SK-N-SH treated with all-trans-retinoic acid at 6 μM for 48 hours (cell line): ENCODE results near the gene CBL.

ENCODE experiments used
- ATAC-seq: fragments of 200-7000 bp; cut with Tn5 transposase; 3 replicates; pipeline ENCODE4 v1.9.1; 2020; ENCODE audit warnings: mild to moderate bottlenecking, moderate library complexity
- BACH2 ChIP-seq: fragments of 250-450 bp; sonication (Bioruptor Pico); IDR thresholded peaks from 2 replicates; pipeline ENCODE4 v1.9.0; 2021; ENCODE audit warnings: mild to moderate bottlenecking, borderline replicate concordance
- CREB5 ChIP-seq: fragments of 250-450 bp; sonication (Bioruptor Pico); IDR thresholded peaks from 2 replicates; pipeline ENCODE4 v1.5.1; 2020; ENCODE audit warnings: low read depth, mild to moderate bottlenecking, moderate library complexity
- CSDC2 ChIP-seq: fragments of 250-450 bp; sonication (Bioruptor Pico); IDR thresholded peaks from 2 replicates; pipeline ENCODE4 v1.5.0; 2020; ENCODE audit warnings: mild to moderate bottlenecking, moderate library complexity
- ESRRG ChIP-seq: fragments of 250-450 bp; sonication (Bioruptor Pico); IDR thresholded peaks from 2 replicates; pipeline ENCODE4 v1.6.1; 2021; ENCODE audit warnings: mild to moderate bottlenecking
- GLIS3 ChIP-seq: fragments of 250-450 bp; sonication (Bioruptor Pico); IDR thresholded peaks from 2 replicates; pipeline ENCODE4 v1.5.0; 2020; ENCODE audit warnings: mild to moderate bottlenecking, moderate library complexity
- ISL1 ChIP-seq: fragments of 250-450 bp; sonication (Bioruptor Pico); IDR thresholded peaks from 2 replicates; pipeline ENCODE4 v2.1.2; 2022; ENCODE audit warnings: mild to moderate bottlenecking, moderate library complexity
- OSR1 ChIP-seq: fragments of 250-450 bp; sonication (Bioruptor Pico); IDR thresholded peaks from 2 replicates; pipeline ENCODE4 v1.8.0; 2022; ENCODE audit warnings: moderate library complexity, mild to moderate bottlenecking, inconsistent platforms
- PPARA ChIP-seq: fragments of 250-450 bp; sonication (Bioruptor Pico); IDR thresholded peaks from 2 replicates; pipeline ENCODE4 v1.5.0; 2020; ENCODE audit warnings: mild to moderate bottlenecking, borderline replicate concordance
- SNAI2 ChIP-seq: fragments of 250-450 bp; sonication (Bioruptor Pico); IDR thresholded peaks from 2 replicates; pipeline ENCODE4 v1.5.0; 2020; ENCODE audit warnings: mild to moderate bottlenecking, moderate library complexity
- TOX ChIP-seq: fragments of 250-450 bp; sonication (Bioruptor Pico); IDR thresholded peaks from 2 replicates; pipeline ENCODE4 v1.8.0; 2021; ENCODE audit warnings: mild to moderate bottlenecking, moderate library complexity, borderline replicate concordance
- ZFP3 ChIP-seq: fragments of 250-450 bp; sonication (Bioruptor Pico); IDR thresholded peaks from 2 replicates; pipeline ENCODE4 v1.5.0; 2020; ENCODE audit warnings: mild to moderate bottlenecking, moderate library complexity
- ZFP30 ChIP-seq: fragments of 450-650 bp; formaldehyde crosslinking; IDR thresholded peaks from 2 replicates; pipeline ENCODE4 v1.5.0; 2022; ENCODE audit warnings: mild to moderate bottlenecking, moderate library complexity
- ZNF565 ChIP-seq: fragments of 450-650 bp; formaldehyde crosslinking; conservative IDR thresholded peaks from 2 replicates; pipeline ENCODE4 v1.5.0; 2020; ENCODE audit warnings: low read depth, mild to moderate bottlenecking, moderate library complexity
- ZNF8 ChIP-seq: fragments of 450-650 bp; formaldehyde crosslinking; IDR thresholded peaks from 2 replicates; pipeline ENCODE4 v1.5.0; 2020; ENCODE audit warnings: mild to moderate bottlenecking, moderate library complexity
- TF ChIP-seq, protein P1 (sequence below): fragments of 250-450 bp; sonication (Bioruptor Pico); IDR thresholded peaks from 2 replicates; pipeline ENCODE4 v1.8.0; 2021; ENCODE audit warnings: low read depth, mild to moderate bottlenecking, moderate library complexity, borderline replicate concordance
- TF ChIP-seq, protein P2 (sequence below): fragments of 250-450 bp; sonication (Bioruptor Pico); IDR thresholded peaks from 2 replicates; pipeline ENCODE4 v1.5.0; 2020; ENCODE audit warnings: mild to moderate bottlenecking, moderate library complexity
- TF ChIP-seq, protein P3 (sequence below): fragments of 250-450 bp; sonication (Bioruptor Pico); IDR thresholded peaks from 2 replicates; pipeline ENCODE4 v1.8.0; 2020; ENCODE audit warnings: mild to moderate bottlenecking, moderate library complexity, borderline replicate concordance
- TF ChIP-seq, protein P4 (sequence below): fragments of 250-450 bp; sonication (Bioruptor Pico); IDR thresholded peaks from 2 replicates; pipeline ENCODE4 v1.5.1; 2021; ENCODE audit warnings: mild to moderate bottlenecking, moderate library complexity

CBL gene

GRCh38 chr11:119229741-119230140 lies 23.6 kb downstream of the CBL start:
- TF ChIP-seq ESRRG (CRISPR knock-in tag) (no peak), ZFP30 (CRISPR knock-in tag) (no peak), TOX (CRISPR knock-in tag) (no peak), ZNF565 (CRISPR knock-in tag) (no peak), ZFP3 (CRISPR knock-in tag) (no peak), CREB5 (no peak), ISL1 (no peak), ZNF8 (no peak)
- TF ChIP-seq, protein P1, sequence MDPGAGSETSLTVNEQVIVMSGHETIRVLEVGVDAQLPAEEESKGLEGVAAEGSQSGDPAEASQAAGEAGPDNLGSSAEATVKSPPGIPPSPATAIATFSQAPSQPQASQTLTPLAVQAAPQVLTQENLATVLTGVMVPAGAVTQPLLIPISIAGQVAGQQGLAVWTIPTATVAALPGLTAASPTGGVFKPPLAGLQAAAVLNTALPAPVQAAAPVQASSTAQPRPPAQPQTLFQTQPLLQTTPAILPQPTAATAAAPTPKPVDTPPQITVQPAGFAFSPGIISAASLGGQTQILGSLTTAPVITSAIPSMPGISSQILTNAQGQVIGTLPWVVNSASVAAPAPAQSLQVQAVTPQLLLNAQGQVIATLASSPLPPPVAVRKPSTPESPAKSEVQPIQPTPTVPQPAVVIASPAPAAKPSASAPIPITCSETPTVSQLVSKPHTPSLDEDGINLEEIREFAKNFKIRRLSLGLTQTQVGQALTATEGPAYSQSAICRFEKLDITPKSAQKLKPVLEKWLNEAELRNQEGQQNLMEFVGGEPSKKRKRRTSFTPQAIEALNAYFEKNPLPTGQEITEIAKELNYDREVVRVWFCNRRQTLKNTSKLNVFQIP (CRISPR knock-in tag): no peak
- TF ChIP-seq, protein P2, sequence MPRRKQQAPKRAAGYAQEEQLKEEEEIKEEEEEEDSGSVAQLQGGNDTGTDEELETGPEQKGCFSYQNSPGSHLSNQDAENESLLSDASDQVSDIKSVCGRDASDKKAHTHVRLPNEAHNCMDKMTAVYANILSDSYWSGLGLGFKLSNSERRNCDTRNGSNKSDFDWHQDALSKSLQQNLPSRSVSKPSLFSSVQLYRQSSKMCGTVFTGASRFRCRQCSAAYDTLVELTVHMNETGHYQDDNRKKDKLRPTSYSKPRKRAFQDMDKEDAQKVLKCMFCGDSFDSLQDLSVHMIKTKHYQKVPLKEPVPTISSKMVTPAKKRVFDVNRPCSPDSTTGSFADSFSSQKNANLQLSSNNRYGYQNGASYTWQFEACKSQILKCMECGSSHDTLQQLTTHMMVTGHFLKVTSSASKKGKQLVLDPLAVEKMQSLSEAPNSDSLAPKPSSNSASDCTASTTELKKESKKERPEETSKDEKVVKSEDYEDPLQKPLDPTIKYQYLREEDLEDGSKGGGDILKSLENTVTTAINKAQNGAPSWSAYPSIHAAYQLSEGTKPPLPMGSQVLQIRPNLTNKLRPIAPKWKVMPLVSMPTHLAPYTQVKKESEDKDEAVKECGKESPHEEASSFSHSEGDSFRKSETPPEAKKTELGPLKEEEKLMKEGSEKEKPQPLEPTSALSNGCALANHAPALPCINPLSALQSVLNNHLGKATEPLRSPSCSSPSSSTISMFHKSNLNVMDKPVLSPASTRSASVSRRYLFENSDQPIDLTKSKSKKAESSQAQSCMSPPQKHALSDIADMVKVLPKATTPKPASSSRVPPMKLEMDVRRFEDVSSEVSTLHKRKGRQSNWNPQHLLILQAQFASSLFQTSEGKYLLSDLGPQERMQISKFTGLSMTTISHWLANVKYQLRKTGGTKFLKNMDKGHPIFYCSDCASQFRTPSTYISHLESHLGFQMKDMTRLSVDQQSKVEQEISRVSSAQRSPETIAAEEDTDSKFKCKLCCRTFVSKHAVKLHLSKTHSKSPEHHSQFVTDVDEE: no peak
- TF ChIP-seq, protein P3, sequence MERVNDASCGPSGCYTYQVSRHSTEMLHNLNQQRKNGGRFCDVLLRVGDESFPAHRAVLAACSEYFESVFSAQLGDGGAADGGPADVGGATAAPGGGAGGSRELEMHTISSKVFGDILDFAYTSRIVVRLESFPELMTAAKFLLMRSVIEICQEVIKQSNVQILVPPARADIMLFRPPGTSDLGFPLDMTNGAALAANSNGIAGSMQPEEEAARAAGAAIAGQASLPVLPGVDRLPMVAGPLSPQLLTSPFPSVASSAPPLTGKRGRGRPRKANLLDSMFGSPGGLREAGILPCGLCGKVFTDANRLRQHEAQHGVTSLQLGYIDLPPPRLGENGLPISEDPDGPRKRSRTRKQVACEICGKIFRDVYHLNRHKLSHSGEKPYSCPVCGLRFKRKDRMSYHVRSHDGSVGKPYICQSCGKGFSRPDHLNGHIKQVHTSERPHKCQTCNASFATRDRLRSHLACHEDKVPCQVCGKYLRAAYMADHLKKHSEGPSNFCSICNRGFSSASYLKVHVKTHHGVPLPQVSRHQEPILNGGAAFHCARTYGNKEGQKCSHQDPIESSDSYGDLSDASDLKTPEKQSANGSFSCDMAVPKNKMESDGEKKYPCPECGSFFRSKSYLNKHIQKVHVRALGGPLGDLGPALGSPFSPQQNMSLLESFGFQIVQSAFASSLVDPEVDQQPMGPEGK (CRISPR knock-in tag): no peak
- TF ChIP-seq, protein P4, sequence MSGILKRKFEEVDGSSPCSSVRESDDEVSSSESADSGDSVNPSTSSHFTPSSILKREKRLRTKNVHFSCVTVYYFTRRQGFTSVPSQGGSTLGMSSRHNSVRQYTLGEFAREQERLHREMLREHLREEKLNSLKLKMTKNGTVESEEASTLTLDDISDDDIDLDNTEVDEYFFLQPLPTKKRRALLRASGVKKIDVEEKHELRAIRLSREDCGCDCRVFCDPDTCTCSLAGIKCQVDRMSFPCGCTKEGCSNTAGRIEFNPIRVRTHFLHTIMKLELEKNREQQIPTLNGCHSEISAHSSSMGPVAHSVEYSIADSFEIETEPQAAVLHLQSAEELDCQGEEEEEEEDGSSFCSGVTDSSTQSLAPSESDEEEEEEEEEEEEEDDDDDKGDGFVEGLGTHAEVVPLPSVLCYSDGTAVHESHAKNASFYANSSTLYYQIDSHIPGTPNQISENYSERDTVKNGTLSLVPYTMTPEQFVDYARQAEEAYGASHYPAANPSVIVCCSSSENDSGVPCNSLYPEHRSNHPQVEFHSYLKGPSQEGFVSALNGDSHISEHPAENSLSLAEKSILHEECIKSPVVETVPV: no peak
- no peak for ATAC-seq

- TF ChIP-seq SNAI2 (CRISPR knock-in tag) (no peak), ISL1 (no peak), ZFP30 (CRISPR knock-in tag) (no peak), ZFP3 (CRISPR knock-in tag) (no peak)
- no peak for ATAC-seq
Observed at GRCh38 chr11:119236490-119236889, 30.4 kb downstream of the CBL start.

DNA sequence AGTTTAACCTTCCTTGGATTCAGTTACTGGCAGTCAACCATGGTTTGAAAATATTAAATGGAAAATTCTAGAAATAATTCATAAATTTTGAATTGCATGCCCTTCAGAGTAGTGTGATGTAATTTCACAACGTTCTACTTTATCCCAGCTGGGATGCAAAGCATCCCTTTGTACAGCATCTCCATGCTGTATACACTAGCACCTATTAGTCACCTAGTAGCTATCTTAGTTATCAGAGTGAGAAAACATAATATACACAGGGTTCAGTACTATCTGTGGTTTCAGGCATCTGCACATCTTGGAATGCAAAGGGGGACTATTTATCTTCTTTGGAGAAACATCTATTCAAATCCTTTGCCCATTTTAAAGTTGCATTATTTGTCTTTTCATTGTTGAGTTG lies 30.8 kb downstream of the CBL start:
- TF ChIP-seq CREB5 (no peak), ZFP30 (CRISPR knock-in tag) (no peak), BACH2 (no peak), TOX (CRISPR knock-in tag) (no peak)
- TF ChIP-seq, protein P4: no peak
- no peak for ATAC-seq

DNA sequence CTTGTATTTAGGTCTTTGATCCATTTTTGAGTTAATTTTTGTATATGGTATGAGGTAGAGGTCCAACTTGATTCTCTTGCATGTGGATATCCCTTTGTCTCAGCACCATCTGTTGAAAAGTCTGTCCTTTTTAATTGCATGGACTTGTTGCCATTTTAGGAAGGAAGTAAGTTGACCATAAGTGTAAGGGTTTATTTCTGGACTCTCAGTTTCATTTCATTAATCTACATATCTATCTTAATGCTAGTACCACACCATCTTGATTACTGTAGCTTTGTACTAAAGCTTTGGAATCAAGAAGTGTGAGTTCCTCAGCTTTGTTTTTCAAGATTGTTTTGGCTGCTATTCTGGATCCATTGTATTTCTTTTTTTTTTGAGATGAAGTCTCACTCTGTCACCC lies 31.4 kb downstream of the CBL start:
- ATAC-seq: no peak

More for the DNA sequence above, 31.4 kb downstream of the CBL start:
- no peak for TF ChIP-seq GLIS3 (CRISPR knock-in tag)
- TF ChIP-seq OSR1: no peak
- no peak for TF ChIP-seq CSDC2 (CRISPR knock-in tag)
- TF ChIP-seq BACH2: no peak
- no peak for TF ChIP-seq ZFP30 (CRISPR knock-in tag)
- no peak for TF ChIP-seq ISL1
- no peak for TF ChIP-seq PPARA (CRISPR knock-in tag)
